Measurements from ENCODE around the gene CMSS1.

GRCh38 chr3:99990179-99990578 lies 172.5 kb downstream of the CMSS1 start:
- TF ChIP-seq FOXP4 (CRISPR knock-in tag; IDR thresholded peaks at IDR 0.05) (no peak), EP300 (IDR thresholded peaks at IDR 0.05; ENCODE audit: low read depth in 2 of 2, low read length in 2 of 2) (no peak), EP300 (CRISPR knock-in tag; IDR thresholded peaks at IDR 0.05; ENCODE audit: borderline replicate concordance) (no peak), CBX5 (CRISPR knock-in tag; IDR thresholded peaks at IDR 0.05; ENCODE audit: borderline replicate concordance) (no peak), GPBP1L1 (CRISPR knock-in tag; IDR thresholded peaks at IDR 0.05) (no peak), RNF219 (CRISPR knock-in tag; IDR thresholded peaks at IDR 0.05) (no peak), BRF2 (CRISPR knock-in tag; IDR thresholded peaks at IDR 0.05) (no peak), CTCF (CRISPR knock-in tag; IDR thresholded peaks at IDR 0.05) (no peak), RFX5 (IDR thresholded peaks at IDR 0.05; ENCODE audit: low read depth, low read length) (no peak)

All from HepG2 (cell line).